GM12801 (cell line): ENCODE data around the gene BAG5.

ENCODE experiments used
- CTCF ChIP-seq: IDR thresholded peaks from one replicate; pipeline ENCODE4 v1.5.1; 2011; ENCODE audit warnings: control low read depth; ENCODE audit not compliant: insufficient read length; ENCODE audit errors: extremely low read depth

BAG5 gene

GRCh38 chr14:103519043-103519836 lies 43.2 kb downstream of the BAG5 start:
- no peak for TF ChIP-seq CTCF

GRCh38 chr14:103518422-103519042 lies 43.9 kb downstream of the BAG5 start:
- TF ChIP-seq CTCF: no peak

- no peak for TF ChIP-seq CTCF
Measured at GRCh38 chr14:103517721-103518421, 44.6 kb downstream of the BAG5 start.

- TF ChIP-seq CTCF: no peak
Measured at GRCh38 chr14:103517174-103517566, 45.3 kb downstream of the BAG5 start.

- TF ChIP-seq CTCF: no peak
Measured at GRCh38 chr14:103516426-103517173, 45.9 kb downstream of the BAG5 start.

GRCh38 chr14:103514596-103515421 lies 47.6 kb downstream of the BAG5 start:
- no peak for TF ChIP-seq CTCF
